ENCODE results near the gene TMEM151A. TPM values are rescaled to one million over a fixed set of nuclear protein-coding genes. Genes with fewer than 3 reads are reported as not detected.

Gene TMEM151A
- total RNA-seq, 1 experiment from 2014 or later, result 0.56 TPM

- no peak overlapping the region for H3K4me3 ChIP-seq
- peaks cover 60% of the 10 kb centered on the region for H3K36me3 ChIP-seq
- H3K9me3 ChIP-seq, result no peaks in the 10 kb centered on the region
- H3K27me3 ChIP-seq, result no peaks in the 10 kb centered on the region
- DNase-seq, result no peak
Observed at GRCh38 chr11:66333896-66334604, 42.4 kb downstream of the TMEM151A start.

GRCh38 chr11:66334605-66335442 lies 43.1 kb downstream of the TMEM151A start:
- H3K4me3 ChIP-seq, result peak overlapping the region; percentile 84
- H3K27me3 ChIP-seq, result no peaks in the 10 kb centered on the region
- no peak for DNase-seq
- no peaks in the 10 kb centered on the region for H3K9me3 ChIP-seq
- H3K36me3 ChIP-seq, result peaks cover 65% of the 10 kb centered on the region

GRCh38 chr11:66335531-66336233 lies 44.0 kb downstream of the TMEM151A start:
- Histone ChIP-seq H3K9me3 (no peaks in the 10 kb centered on the region), H3K27me3 (no peaks in the 10 kb centered on the region), H3K36me3 (peaks cover 72% of the 10 kb centered on the region), H3K4me3 (peak overlapping the region; percentile 84)
- peak; percentile 67 for DNase-seq

GRCh38 chr11:66336234-66337102 lies 44.8 kb downstream of the TMEM151A start, which contains the start of gene RIN1:
Gene RIN1 (minus strand): TSS chr11:66336434. CDS start chr11:66336402, 32 bp downstream.
- Histone ChIP-seq H3K9me3 (no peaks in the 10 kb centered on the region), H3K4me3 (peak within 1 kb of the TSS; percentile 84), H3K27me3 (no peaks in the 10 kb centered on the region), H3K36me3 (peaks cover 77% of the 10 kb centered on the region)
- DNase-seq, result peak; percentile 96

- Histone ChIP-seq H3K9me3 (no peaks in the 10 kb centered on the region), H3K36me3 (peaks cover 77% of the 10 kb centered on the region), H3K4me3 (peak overlapping the region; percentile 84; the same call in 1 of the 2 replicates), H3K27me3 (no peaks in the 10 kb centered on the region)
- peak; percentile 43 for DNase-seq
Observed at GRCh38 chr11:66337103-66337899, 45.6 kb downstream of the TMEM151A start.

GRCh38 chr11:66338276-66339161 lies 46.8 kb downstream of the TMEM151A start:
- Histone ChIP-seq H3K36me3 (peaks cover 71% of the 10 kb centered on the region), H3K27me3 (no peaks in the 10 kb centered on the region), H3K9me3 (no peaks in the 10 kb centered on the region), H3K4me3 (no peak overlapping the region)
- DNase-seq, result no peak

GRCh38 chr11:66339162-66339675 lies 47.5 kb downstream of the TMEM151A start:
- H3K9me3 ChIP-seq, result no peaks in the 10 kb centered on the region
- no peaks in the 10 kb centered on the region for H3K27me3 ChIP-seq
- peaks cover 68% of the 10 kb centered on the region for H3K36me3 ChIP-seq
- no peak overlapping the region for H3K4me3 ChIP-seq
- peak; percentile 42 for DNase-seq

- Histone ChIP-seq H3K9me3 (no peaks in the 10 kb centered on the region), H3K36me3 (peaks cover 64% of the 10 kb centered on the region), H3K27me3 (no peaks in the 10 kb centered on the region), H3K4me3 (no peak overlapping the region)
- DNase-seq, result no peak
Observed at GRCh38 chr11:66339686-66340483, 48.2 kb downstream of the TMEM151A start.

- H3K36me3 ChIP-seq, result peaks cover 56% of the 10 kb centered on the region
- H3K9me3 ChIP-seq, result no peaks in the 10 kb centered on the region
- DNase-seq, result no peak
- H3K4me3 ChIP-seq, result no peak overlapping the region
- no peaks in the 10 kb centered on the region for H3K27me3 ChIP-seq
Observed at GRCh38 chr11:66340596-66341501, 49.2 kb downstream of the TMEM151A start.

- no peaks in the 10 kb centered on the region for H3K27me3 ChIP-seq
- H3K9me3 ChIP-seq, result no peaks in the 10 kb centered on the region
- H3K4me3 ChIP-seq, result no peak overlapping the region
- H3K36me3 ChIP-seq, result peaks cover 56% of the 10 kb centered on the region
- no peak for DNase-seq
Observed at GRCh38 chr11:66341502-66342126, 49.9 kb downstream of the TMEM151A start.

GRCh38 chr11:66343176-66343575 lies 51.5 kb downstream of the TMEM151A start:
- no peak for DNase-seq
- Histone ChIP-seq H3K9me3 (no peaks in the 10 kb centered on the region), H3K4me3 (no peak overlapping the region), H3K27me3 (no peaks in the 10 kb centered on the region), H3K36me3 (peaks cover 47% of the 10 kb centered on the region)

GRCh38 chr11:66344550-66345315 lies 53.0 kb downstream of the TMEM151A start, which contains the start of gene BRMS1:
Gene BRMS1 (minus strand): TSS chr11:66345104. CDS start chr11:66342234, 2,870 bp downstream.
- DNase-seq, result peak; percentile 97
- H3K4me3 ChIP-seq, result peak within 1 kb of the TSS; percentile 96
- H3K9me3 ChIP-seq, result no peaks in the 10 kb centered on the region
- H3K27me3 ChIP-seq, result no peaks in the 10 kb centered on the region
- H3K36me3 ChIP-seq, result peaks cover 33% of the 10 kb centered on the region

All from MG63 (cell line).